Subcutaneous abdominal adipose tissue (tissue), 5 donors: Measurements from ENCODE around the gene PARL.

ENCODE experiments used
- H3K27ac ChIP-seq: one replicate; pipeline ENCODE4 v1.7.0; 2013; ENCODE audit warnings: low read depth, mild to moderate bottlenecking, inconsistent platforms, low read length, moderate library complexity
- H3K27me3 ChIP-seq, 5 donors: one replicate each; pipeline ENCODE4 v1.7.0; 2013; ENCODE audit warnings: low read length in 5 of 5, inconsistent platforms in 1 of 5; ENCODE audit not compliant: control insufficient read depth in 5 of 5, insufficient read depth in 4 of 5
- H3K36me3 ChIP-seq, 5 donors: one replicate each; pipeline ENCODE4 v1.7.0; 2013; ENCODE audit warnings: low read length in 5 of 5; ENCODE audit not compliant: control insufficient read depth in 5 of 5, insufficient read depth in 5 of 5
- H3K4me1 ChIP-seq, 5 donors: one replicate each; pipeline ENCODE4 v1.7.0; 2013; ENCODE audit warnings: low read length in 5 of 5, mild to moderate bottlenecking in 3 of 5, moderate library complexity in 1 of 5; ENCODE audit not compliant: control insufficient read depth in 5 of 5, insufficient read depth in 5 of 5
- H3K4me3 ChIP-seq, 5 donors: one replicate each; pipeline ENCODE4 v1.7.0; 2013; ENCODE audit warnings: low read length in 5 of 5, low read depth in 1 of 5
- H3K9ac ChIP-seq, 5 donors: one replicate each; pipeline ENCODE4 v1.7.0; 2013; ENCODE audit warnings: low read length in 5 of 5, mild to moderate bottlenecking in 4 of 5, moderate library complexity in 3 of 5
- H3K9me3 ChIP-seq, 5 donors: one replicate each; pipeline ENCODE4 v1.7.0; 2013; ENCODE audit warnings: low read length in 5 of 5; ENCODE audit not compliant: control insufficient read depth in 5 of 5
- donor health status: healthy.
- donor health status: healthy.
- donor health status: healthy.
- donor health status: healthy.
- donor health status: healthy.

The PARL gene

DNA sequence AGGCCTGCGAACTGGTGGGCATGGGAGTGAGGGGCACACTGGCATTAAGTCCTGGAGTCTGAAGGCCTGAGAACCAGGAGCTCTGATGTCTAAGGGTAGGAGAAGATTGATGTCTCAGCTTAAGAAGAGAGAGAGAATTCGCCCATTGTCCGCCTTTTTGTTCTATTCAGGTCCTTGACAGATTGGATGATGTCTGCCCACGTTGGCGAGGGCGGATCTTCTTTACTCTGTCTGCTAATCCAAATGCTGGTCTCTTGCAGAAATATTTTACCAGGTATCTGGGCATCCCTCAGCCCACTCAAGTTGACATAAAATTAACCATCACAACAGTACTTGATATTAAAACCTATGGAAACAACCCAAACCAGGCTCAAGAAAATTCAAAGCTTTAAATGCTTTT, 103.4 kb downstream of the PARL start:
- H3K4me1 ChIP-seq, result peaks cover 0 to 13% (median 9%) of the 10 kb centered on the region in 5 donors
- peaks cover 12 to 56% (median 36%) of the 10 kb centered on the region in 5 donors for H3K36me3 ChIP-seq
- H3K4me3 ChIP-seq, result no peak overlapping the region
- H3K9ac ChIP-seq, result no peak overlapping the region
- no peaks in the 10 kb centered on the region for H3K9me3 ChIP-seq
- no peak overlapping the region for H3K27ac ChIP-seq
- no peaks in the 10 kb centered on the region for H3K27me3 ChIP-seq

DNA sequence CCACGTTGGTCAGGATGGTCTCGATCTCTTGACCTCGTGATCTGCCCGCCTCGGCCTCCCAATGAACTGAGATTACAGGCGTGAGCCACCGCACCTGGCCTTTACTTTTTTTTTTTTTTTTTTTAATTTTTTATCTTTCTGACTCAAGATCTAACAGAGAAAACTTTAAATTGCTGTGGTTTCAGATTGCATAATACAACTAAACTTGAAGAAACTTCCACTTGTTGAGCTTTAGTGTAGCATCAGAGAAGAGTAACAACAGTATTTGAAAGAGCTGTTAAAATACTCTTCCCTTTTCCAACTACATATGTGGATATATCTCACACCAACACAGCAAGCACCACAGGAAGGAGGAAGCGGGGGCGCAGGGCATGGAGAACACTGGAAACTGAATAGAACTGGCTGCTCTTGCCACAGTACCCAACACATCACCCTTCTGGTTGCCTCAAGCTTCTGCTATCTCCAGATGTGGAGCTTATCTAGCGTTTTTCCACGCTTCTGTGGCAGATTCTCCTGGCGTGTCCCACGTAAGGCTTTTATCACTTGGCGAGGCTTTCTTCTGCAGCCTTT, 104.7 kb downstream of the PARL start:
- Histone ChIP-seq H3K4me3 (no peak overlapping the region), H3K36me3 (peaks cover 12 to 60% (median 43%) of the 10 kb centered on the region in 5 donors), H3K9ac (no peak overlapping the region), H3K27ac (no peak overlapping the region), H3K27me3 (no peaks in the 10 kb centered on the region), H3K4me1 (peaks cover 0 to 15% (median 4%) of the 10 kb centered on the region in 5 donors), H3K9me3 (no peaks in the 10 kb centered on the region)
